GM19351 (cell line): ENCODE measurements around the gene NLRX1.
"Not testable (repeated sequence)": the region's sequence is repeated elsewhere in the genome, so short reads cannot be mapped to it uniquely, and the experiment has no call there.

ENCODE experiments used
- ATAC-seq: cut with Tn5 transposase; IDR thresholded peaks from one replicate; pipeline ENCODE4 v1.9.1; 2021; ENCODE audit warnings: mild to moderate bottlenecking, moderate library complexity; ENCODE audit not compliant: unreplicated experiment

Gene NLRX1, protein sequence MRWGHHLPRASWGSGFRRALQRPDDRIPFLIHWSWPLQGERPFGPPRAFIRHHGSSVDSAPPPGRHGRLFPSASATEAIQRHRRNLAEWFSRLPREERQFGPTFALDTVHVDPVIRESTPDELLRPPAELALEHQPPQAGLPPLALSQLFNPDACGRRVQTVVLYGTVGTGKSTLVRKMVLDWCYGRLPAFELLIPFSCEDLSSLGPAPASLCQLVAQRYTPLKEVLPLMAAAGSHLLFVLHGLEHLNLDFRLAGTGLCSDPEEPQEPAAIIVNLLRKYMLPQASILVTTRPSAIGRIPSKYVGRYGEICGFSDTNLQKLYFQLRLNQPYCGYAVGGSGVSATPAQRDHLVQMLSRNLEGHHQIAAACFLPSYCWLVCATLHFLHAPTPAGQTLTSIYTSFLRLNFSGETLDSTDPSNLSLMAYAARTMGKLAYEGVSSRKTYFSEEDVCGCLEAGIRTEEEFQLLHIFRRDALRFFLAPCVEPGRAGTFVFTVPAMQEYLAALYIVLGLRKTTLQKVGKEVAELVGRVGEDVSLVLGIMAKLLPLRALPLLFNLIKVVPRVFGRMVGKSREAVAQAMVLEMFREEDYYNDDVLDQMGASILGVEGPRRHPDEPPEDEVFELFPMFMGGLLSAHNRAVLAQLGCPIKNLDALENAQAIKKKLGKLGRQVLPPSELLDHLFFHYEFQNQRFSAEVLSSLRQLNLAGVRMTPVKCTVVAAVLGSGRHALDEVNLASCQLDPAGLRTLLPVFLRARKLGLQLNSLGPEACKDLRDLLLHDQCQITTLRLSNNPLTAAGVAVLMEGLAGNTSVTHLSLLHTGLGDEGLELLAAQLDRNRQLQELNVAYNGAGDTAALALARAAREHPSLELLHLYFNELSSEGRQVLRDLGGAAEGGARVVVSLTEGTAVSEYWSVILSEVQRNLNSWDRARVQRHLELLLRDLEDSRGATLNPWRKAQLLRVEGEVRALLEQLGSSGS

DNA sequence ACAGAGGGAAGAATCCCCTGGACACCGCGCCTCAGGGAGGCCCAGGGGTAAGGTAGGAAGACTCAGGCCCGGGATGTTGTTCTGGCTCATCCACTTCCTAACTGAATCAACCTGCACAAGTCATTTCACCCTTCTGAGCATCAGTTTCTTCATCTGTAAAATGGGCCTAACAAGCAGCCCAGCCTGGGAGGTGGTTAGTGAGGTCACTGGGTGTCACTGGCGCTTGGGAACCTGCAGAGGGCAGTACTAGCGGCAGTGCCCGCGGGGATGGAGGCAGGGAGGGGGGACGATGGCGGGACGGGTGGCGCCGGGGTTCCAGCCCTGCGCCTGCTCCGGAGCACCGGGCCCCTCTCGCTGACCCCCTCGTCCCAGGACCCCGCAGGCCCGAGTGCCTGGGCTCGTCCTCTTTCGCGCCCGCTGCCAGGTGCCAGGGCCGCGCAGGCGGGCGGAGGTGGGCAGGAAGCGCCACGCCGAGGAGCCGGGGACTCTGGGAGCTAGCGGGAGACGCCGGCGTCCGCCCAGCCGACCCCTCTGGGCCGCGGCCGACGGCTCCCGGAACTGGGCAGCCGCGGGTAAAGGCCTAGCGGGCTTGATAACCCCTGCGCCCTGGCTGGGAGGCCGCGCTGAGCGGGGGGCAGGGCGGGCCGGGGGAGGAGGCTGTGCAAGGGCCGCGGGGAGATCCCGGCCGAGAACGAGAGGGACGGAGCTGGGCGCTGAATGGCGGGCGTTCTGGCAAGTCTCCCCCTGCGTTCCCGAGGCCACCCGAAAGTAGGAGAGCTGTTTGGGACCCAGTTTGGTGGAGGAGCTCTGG is at the start of gene NLRX1:
Gene NLRX1 (plus strand): TSS at position 255 of the 811 bp plus-strand sequence. CDS start 2,679 bp downstream, outside the sequence.
- ATAC-seq, result peak; percentile 92

DNA sequence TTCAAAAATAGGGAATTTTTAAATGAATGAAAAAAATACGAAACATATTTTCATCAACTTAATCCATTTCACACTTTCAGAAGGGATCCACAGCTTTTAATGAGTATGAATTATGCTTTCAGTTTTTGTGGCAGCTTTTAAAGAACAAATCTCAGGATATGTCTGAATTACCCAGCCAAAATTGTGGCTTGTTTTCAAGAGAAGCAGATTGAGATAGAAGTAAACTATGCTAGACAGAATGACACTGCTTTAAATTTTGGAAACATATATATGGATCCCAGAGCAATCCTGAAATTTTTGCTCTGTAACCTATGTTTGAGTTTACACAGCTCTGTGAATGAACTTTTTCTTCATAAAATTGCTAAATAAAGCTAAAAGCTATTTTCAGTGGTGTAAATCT is 49.6 kb upstream of the NLRX1 start:
- ATAC-seq, result no peak

- no peak for ATAC-seq
These were observed 47.9 kb upstream of the NLRX1 start for GRCh38 chr11:119120639-119121007.

DNA sequence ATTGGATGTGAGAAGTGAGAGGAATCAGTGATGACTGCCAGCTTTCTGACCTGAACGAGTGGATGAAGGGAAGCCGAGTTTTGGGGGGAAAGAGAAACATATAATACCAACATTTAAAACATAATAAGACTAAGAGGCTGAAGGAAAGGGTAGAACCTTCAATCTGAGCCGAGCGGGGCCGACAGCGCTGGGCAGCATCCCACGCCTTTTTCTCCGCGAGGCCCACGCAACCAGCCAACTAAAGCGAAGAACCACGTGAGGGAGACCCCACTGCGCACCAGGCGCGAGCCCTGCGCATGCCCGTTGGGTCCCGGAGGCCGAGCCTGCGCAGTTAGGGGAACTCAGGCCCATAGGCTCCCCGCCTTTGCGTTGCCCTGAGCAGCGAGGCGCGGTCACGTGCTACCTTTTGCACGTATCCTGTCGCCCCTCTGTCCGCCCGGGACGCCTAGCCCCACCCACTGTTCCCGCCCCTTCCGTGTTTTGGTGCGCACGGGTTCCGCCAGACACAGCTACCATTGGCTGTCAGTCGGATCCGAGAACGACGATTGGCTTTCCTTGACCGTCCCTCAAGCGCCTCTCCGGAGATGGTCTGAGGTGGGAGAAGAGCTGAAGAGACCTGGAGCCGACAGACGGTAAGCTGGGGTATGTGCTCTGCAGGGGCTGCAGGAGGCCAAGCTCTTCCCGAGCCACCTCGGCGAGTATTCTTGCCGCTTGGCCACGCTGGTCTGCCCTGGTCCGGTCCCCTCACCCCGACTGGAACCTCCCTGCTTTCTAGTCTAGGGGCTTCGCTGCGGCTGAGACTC is 47.3 kb upstream of the NLRX1 start, which contains the start of gene HINFP:
Gene HINFP (plus strand): TSS at position 573 of the 803 bp plus-strand sequence. CDS start 5,365 bp downstream, outside the sequence.
- ATAC-seq, result peak; percentile 94

- ATAC-seq, result peak; percentile 9
These were observed 46.8 kb upstream of the NLRX1 start for GRCh38 chr11:119121811-119122124.

GRCh38 chr11:119125821-119126220 is 42.7 kb upstream of the NLRX1 start:
- ATAC-seq, result no peak

DNA sequence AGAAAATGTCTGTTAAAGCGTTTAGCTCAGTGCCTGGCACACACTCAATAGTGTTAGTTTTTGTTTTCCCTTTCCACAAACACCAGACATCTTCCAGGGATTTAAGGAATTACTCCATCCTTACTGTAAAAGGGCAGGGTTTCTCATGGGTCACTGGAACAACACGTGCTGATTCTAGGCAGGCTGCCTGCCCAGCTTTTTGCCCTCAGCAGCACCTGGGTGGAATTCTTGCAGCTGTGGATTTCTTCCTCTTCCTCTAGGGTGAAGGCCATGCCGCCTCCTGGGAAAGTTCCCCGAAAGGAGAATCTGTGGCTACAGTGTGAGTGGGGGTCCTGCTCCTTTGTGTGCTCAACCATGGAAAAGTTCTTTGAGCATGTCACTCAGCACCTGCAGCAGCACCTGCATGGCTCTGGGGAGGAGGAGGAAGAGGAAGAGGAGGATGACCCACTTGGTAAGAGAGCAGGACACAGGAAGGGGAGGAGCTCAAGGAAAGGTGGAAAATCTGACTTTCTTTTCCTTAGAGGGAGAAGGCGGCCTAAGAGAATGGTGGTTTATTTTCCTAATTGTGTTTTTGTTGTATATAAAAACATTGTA is 41.8 kb upstream of the NLRX1 start:
- ATAC-seq, result no peak

DNA sequence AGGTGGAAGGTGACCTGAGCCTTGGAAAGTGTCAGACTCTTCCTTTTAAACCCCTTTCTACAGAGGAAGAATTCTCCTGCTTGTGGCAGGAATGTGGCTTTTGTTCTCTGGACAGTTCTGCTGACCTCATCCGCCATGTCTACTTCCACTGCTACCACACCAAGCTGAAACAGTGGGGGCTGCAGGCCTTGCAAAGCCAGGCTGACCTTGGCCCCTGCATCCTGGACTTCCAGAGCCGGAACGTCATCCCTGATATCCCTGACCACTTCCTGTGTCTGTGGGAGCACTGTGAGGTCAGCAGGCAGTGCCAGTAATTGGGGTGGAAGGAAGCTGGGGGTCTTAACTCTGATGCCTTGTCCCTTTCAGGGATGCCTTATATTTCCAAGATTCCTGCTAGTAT is 37.9 kb upstream of the NLRX1 start:
- no peak for ATAC-seq

- ATAC-seq, result no peak
These were observed 34.0 kb upstream of the NLRX1 start for GRCh38 chr11:119134389-119134978.

DNA sequence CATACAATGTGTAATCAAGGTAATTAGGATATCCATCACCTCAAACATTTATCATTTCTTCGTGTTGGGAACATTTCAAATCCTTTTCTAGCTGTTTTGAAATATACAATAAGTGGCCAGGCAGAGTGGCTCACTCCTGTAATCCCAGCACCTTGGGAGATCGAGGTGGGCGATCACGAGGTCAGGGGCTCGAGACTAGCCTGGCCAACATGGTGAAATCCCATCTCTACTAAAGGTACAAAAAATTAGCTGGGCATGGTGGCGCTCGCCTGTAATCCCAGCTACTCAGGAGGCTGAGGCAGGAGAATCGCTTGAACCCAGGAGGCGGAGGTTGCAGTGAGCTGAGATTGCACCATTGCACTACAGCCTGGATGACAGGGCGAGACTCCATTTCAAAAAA is 29.2 kb upstream of the NLRX1 start:
- not testable (repeated sequence) for ATAC-seq

- no peak for ATAC-seq
These were observed 23.6 kb upstream of the NLRX1 start for GRCh38 chr11:119144825-119145486.

DNA sequence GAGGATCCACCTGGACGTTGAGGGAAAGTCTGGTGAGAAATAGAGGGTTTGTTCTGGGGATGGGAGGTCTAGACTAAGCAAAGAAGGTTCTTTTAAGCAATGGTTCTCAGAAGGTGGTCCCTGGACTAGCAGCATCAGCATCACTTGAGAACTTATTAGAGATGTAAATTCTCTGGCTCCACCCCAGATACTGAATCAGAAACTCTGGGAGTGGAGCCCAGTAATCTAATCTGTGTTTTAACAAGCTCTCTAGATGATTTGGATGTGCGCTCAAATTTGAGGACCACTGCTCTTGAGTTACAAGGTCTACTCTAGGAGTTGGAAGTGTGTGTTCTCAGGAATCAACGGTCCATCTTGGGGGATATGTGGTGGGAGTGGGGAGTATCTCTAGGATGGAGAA is 23.0 kb upstream of the NLRX1 start:
- ATAC-seq, result no peak

DNA sequence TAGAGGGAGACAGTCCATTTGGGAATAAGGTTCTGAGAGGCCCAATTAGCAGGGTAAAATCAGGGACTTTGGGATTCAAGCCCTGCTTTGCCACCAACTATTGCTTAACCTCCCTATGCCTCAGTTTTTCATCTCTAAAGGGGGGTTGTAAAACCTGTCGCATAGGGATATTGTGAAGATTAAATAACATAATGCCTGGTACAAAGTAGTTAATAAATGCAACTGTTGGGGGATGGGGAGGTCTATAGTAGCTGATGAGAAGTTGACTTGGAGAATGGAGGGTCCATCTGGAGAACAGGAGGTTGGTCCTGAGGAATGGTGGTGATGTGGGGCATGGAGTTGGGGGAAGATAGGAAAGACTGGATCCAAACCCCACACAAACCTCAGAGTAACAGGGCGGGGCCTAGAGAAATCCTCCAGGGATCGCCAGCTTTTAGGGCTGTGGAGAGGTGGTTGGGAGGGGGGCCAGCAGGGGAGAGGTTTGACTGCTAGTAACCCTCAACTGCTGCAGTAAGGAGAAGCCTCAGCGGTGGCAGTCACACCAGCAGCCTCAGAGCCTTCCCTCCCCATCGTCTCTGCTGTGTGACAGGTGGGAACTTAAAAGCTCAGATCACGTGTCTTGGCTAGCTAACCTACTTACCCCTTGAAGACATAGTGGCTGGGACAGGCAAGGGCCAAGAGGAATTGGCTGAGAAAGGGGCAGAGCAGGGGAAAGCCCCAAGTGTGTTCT is 20.8 kb upstream of the NLRX1 start:
- no peak for ATAC-seq

GRCh38 chr11:119148720-119149017 is 19.9 kb upstream of the NLRX1 start:
- no peak for ATAC-seq

DNA sequence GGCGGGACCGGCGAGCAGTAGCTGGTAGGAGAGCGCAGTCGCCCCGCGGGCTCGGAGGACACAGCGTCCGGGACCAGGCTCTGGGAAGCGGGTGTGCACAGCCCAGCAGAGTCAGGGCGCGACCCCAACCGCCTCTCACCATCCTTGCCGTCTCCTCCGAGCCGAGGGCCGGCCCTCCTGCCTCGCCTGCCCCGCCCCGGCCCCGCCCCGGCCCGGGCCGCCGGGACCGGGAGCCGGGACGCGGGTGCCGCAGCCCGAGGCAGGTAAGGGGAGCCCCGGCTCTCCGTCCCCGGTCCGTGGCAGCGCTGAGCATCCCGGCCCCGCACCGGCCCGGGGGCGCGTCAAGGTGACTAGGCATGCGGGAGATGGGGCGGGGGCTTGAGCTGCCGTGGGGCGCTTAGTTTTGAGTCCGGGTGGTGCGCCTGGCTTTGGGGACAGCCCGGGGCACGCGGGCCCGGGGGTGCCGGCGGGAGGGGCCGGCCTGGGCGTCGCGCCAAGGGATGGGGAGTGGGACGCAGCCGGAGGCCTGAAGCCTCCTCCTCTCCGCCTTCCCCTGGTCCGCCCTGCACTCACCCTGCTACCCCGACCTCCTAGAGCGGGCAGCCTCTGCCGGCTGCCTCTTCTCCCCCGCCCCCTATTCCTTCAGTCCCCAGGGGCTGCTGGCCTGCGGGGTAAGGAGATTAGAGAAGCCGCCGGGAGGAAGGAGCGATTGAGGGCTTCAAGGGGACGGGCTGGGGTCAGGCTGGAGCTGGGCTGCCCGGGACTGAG is 19.3 kb upstream of the NLRX1 start, which contains the start of gene ABCG4:
Gene ABCG4 (plus strand): TSS at position 35 of the 768 bp plus-strand sequence. CDS start 914 bp downstream, outside the sequence.
- ATAC-seq, result no peak

DNA sequence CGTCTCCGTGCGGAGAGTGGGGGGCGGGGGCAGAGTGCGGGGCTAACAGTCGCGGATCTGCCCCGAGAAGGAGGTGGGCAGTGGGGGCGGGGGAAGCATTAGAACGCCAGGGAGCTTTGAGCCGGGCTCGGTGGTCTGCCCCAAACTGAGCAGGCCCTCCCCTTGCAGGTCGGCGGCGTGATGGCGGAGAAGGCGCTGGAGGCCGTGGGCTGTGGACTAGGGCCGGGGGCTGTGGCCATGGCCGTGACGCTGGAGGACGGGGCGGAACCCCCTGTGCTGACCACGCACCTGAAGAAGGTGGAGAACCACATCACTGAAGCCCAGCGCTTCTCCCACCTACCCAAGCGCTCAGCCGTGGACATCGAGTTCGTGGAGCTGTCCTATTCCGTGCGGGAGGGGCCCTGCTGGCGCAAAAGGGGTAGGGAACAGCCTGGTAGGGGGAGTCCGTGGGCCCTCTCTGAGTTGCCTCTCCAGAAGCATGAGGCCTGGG is 18.7 kb upstream of the NLRX1 start:
- ATAC-seq, result no peak

DNA sequence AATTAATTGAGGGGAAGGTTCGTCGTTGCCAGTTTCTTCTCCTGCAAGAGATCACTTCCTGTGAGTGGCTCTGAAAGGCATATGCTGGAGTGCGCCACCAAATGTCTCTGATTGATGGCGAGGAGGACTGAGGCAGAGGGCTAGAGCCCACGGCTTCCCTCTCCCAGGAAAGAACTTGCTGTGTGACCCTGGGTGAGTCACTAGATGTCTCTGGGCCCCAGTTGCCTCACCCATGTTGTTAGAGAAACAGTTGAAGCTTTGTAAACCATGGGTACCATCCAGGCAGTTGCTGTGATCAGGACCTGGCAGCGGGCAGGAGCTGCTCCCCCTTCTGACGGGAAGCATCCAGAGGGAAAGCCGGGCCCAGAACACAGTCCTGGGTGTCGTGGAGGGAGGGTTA is 16.5 kb upstream of the NLRX1 start:
- ATAC-seq, result no peak
